ENCODE results near the gene AGT. TPM values are rescaled to one million over a fixed set of nuclear protein-coding genes. Genes with fewer than 3 reads are reported as not detected.
"Not testable (repeated sequence)": the region's sequence is repeated elsewhere in the genome, so short reads cannot be mapped to it uniquely, and the experiment has no call there.

AGT gene
- total RNA-seq, 1 donor from 2014 or later = not detected

GRCh38 chr1:230745071-230745470 lies 31.1 kb upstream of the AGT start:
- no peak for DNase-seq (ENCODE audit: extremely low read depth, low read depth, low spot score)

- no peak for DNase-seq (ENCODE audit: extremely low read depth, low read depth, low spot score)
Observed at GRCh38 chr1:230744382-230744781, 30.5 kb upstream of the AGT start.

GRCh38 chr1:230743899-230744298 lies 30.0 kb upstream of the AGT start:
- no peak for DNase-seq (ENCODE audit: extremely low read depth, low read depth, low spot score)

- DNase-seq (ENCODE audit: extremely low read depth, low read depth, low spot score) = no peak
Observed at GRCh38 chr1:230739564-230740290, 25.8 kb upstream of the AGT start.

GRCh38 chr1:230737622-230738262 lies 23.8 kb upstream of the AGT start:
- no peak for DNase-seq (ENCODE audit: extremely low read depth, low read depth, low spot score)

GRCh38 chr1:230735447-230735846 lies 21.5 kb upstream of the AGT start:
- DNase-seq (ENCODE audit: extremely low read depth, low read depth, low spot score) = no peak

GRCh38 chr1:230730977-230731376 lies 17.1 kb upstream of the AGT start:
- no peak for DNase-seq (ENCODE audit: extremely low read depth, low read depth, low spot score)

- DNase-seq (ENCODE audit: extremely low read depth, low read depth, low spot score) = no peak
Observed at GRCh38 chr1:230728710-230729392, 14.9 kb upstream of the AGT start.

GRCh38 chr1:230725256-230726012 lies 11.5 kb upstream of the AGT start:
- no peak for DNase-seq (ENCODE audit: extremely low read depth, low read depth, low spot score)

GRCh38 chr1:230721849-230722522 lies 8.1 kb upstream of the AGT start:
- not testable (repeated sequence) for DNase-seq (ENCODE audit: extremely low read depth, low read depth, low spot score)

- DNase-seq (ENCODE audit: extremely low read depth, low read depth, low spot score) = no peak
Observed at GRCh38 chr1:230717251-230717650, 3.3 kb upstream of the AGT start.

GRCh38 chr1:230716453-230716852 lies 2.5 kb upstream of the AGT start:
- not testable (repeated sequence) for DNase-seq (ENCODE audit: extremely low read depth, low read depth, low spot score)

- DNase-seq (ENCODE audit: extremely low read depth, low read depth, low spot score) = no peak
Observed at GRCh38 chr1:230715510-230715909, 1.6 kb upstream of the AGT start.

- no peak for DNase-seq (ENCODE audit: extremely low read depth, low read depth, low spot score)
Observed at GRCh38 chr1:230713547-230713914, 391 bp downstream of the AGT start.

GRCh38 chr1:230713138-230713537 lies 784 bp downstream of the AGT start:
- DNase-seq (ENCODE audit: extremely low read depth, low read depth, low spot score) = no peak

GRCh38 chr1:230712470-230712942 lies 1.4 kb downstream of the AGT start:
- no peak for DNase-seq (ENCODE audit: extremely low read depth, low read depth, low spot score)

- no peak for DNase-seq (ENCODE audit: extremely low read depth, low read depth, low spot score)
Observed at GRCh38 chr1:230711245-230711644, 2.7 kb downstream of the AGT start.

GRCh38 chr1:230710543-230710904 lies 3.4 kb downstream of the AGT start:
- DNase-seq (ENCODE audit: extremely low read depth, low read depth, low spot score) = no peak

GRCh38 chr1:230709619-230710542 lies 4.0 kb downstream of the AGT start:
- DNase-seq (ENCODE audit: extremely low read depth, low read depth, low spot score) = no peak
